NCI-H446 treated with DMSO at 0.1 percent for 48 hours (cell line): ENCODE measurements around the gene NTNG1.
A peak's percentile ranks its signal among the peaks of the same experiment; 100 is the strongest.

ENCODE experiments used
- DNase-seq: peaks from one replicate; lab custom pipeline; 2025; lab: John Stamatoyannopoulos, UW

Gene NTNG1

GRCh38 chr1:107327446-107327845 lies 186.6 kb downstream of the NTNG1 start:
- DNase-seq, result no peak

GRCh38 chr1:107328087-107328486 lies 187.2 kb downstream of the NTNG1 start:
- peak; percentile 54 for DNase-seq

- DNase-seq, result peak; percentile 78
Observed at GRCh38 chr1:107339775-107340174, 198.9 kb downstream of the NTNG1 start.

- peak; percentile 95 for DNase-seq
Observed at GRCh38 chr1:107342316-107342715, 201.5 kb downstream of the NTNG1 start.

GRCh38 chr1:107342768-107343167 lies 201.9 kb downstream of the NTNG1 start:
- no peak for DNase-seq

GRCh38 chr1:107343601-107344000 lies 202.8 kb downstream of the NTNG1 start:
- no peak for DNase-seq

GRCh38 chr1:107344268-107344760 lies 203.5 kb downstream of the NTNG1 start:
- peak; percentile 76 for DNase-seq

- no peak for DNase-seq
Observed at GRCh38 chr1:107344836-107345235, 204.0 kb downstream of the NTNG1 start.

- DNase-seq, result no peak
Observed at GRCh38 chr1:107352850-107353249, 212.0 kb downstream of the NTNG1 start.

GRCh38 chr1:107357376-107357775 lies 216.5 kb downstream of the NTNG1 start:
- peak; percentile 84 for DNase-seq

- DNase-seq, result peak; percentile 95
Observed at GRCh38 chr1:107358619-107359327, 217.9 kb downstream of the NTNG1 start.

GRCh38 chr1:107359472-107360241 lies 218.8 kb downstream of the NTNG1 start:
- DNase-seq, result no peak

GRCh38 chr1:107362468-107363140 lies 221.8 kb downstream of the NTNG1 start:
- no peak for DNase-seq

GRCh38 chr1:107363154-107363553 lies 222.3 kb downstream of the NTNG1 start:
- DNase-seq, result peak; percentile 52

GRCh38 chr1:107365527-107366240 lies 224.8 kb downstream of the NTNG1 start:
- no peak for DNase-seq

- DNase-seq, result no peak
Observed at GRCh38 chr1:107378426-107378825, 237.6 kb downstream of the NTNG1 start.

GRCh38 chr1:107378866-107379265 lies 238.0 kb downstream of the NTNG1 start:
- no peak for DNase-seq

GRCh38 chr1:107379826-107380225 lies 239.0 kb downstream of the NTNG1 start:
- DNase-seq, result no peak

GRCh38 chr1:107389410-107390396 lies 248.9 kb downstream of the NTNG1 start:
- DNase-seq, result no peak

- DNase-seq, result no peak
Observed at GRCh38 chr1:107394301-107394700, 253.5 kb downstream of the NTNG1 start.

- no peak for DNase-seq
Observed at GRCh38 chr1:107401704-107402103, 260.9 kb downstream of the NTNG1 start.
